ENCODE measurements around the gene ALDH3A1.

ALDH3A1 gene

DNA sequence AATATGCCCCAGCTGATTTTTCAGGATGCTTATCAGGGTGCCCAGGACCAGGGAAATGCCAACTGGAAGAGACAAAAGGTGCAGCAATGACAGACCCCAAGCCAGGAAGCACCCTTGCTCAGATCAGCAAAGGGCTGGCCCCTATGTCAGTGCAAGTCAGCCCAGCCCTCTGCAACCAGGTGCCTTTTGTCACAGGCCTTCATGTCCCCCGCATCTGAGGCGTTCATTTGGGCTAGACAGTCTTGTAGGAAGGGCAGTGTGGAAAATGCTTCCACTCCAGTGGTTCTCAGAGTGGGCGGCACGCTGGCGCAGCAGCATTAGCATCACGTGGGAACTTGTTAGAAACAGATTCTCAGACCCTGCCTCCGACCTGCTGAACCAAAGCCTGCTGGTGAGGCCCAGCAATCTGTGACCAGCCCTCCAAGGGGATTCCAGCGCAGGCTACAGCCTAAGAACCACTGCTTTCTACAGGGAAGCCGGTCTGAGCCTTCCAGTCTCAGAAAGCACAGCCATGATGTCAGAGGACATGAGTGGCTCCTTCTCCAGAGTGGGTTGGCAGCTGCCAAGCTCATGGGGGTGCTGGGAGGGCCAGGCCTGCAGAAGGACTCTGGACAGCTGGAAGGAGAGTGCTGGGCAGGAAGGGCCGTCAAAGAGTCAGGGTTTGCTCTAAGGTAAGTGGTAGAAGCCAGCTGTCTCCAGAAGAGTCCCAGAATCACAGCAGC is 44.8 kb downstream of the ALDH3A1 start:
- peak in 1 of 2 donors; percentile 16 for DNase-seq (ENCODE audit: low read depth in 2 of 2)
- no peak overlapping the region for H3K4me3 ChIP-seq (replicated peaks in 1 of 2; ENCODE audit: low read depth in 2 of 2, low read length in 2 of 2)
- TF ChIP-seq, protein P1, sequence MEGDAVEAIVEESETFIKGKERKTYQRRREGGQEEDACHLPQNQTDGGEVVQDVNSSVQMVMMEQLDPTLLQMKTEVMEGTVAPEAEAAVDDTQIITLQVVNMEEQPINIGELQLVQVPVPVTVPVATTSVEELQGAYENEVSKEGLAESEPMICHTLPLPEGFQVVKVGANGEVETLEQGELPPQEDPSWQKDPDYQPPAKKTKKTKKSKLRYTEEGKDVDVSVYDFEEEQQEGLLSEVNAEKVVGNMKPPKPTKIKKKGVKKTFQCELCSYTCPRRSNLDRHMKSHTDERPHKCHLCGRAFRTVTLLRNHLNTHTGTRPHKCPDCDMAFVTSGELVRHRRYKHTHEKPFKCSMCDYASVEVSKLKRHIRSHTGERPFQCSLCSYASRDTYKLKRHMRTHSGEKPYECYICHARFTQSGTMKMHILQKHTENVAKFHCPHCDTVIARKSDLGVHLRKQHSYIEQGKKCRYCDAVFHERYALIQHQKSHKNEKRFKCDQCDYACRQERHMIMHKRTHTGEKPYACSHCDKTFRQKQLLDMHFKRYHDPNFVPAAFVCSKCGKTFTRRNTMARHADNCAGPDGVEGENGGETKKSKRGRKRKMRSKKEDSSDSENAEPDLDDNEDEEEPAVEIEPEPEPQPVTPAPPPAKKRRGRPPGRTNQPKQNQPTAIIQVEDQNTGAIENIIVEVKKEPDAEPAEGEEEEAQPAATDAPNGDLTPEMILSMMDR (IDR thresholded peaks at IDR 0.05; ENCODE audit: low read depth, low read length), result no peak

DNA sequence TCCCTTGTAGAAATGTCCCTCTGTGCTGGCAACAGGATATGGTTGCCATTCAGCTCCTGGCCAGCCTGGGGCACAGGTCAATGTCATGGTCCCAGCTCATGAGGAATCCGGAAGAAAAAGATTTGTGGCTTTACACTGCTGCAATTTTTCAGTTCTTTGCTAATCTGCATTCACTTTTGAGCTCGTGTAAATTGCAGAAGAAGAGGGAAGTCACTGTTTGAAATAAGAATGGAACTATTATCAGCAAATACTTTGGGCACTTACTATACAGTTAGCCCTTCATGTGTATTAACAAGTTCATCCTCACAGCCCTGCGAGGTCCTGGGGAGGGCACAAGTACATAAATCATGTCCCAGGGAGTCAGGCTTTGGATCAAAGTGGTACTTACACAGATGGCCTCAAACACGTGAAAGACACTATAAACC is 45.9 kb downstream of the ALDH3A1 start:
- TF ChIP-seq, protein P1 (IDR thresholded peaks at IDR 0.05; ENCODE audit: low read depth, low read length), result no peak
- DNase-seq (ENCODE audit: low read depth in 2 of 2), result no peak
- H3K4me3 ChIP-seq (replicated peaks in 1 of 2; ENCODE audit: low read depth in 2 of 2, low read length in 2 of 2), result no peak overlapping the region
